GM19043 (cell line): ENCODE results near the gene CERS4.
"Not testable (repeated sequence)": the region's sequence is repeated elsewhere in the genome, so short reads cannot be mapped to it uniquely, and the experiment has no call there.

ENCODE experiments used
- ATAC-seq: cut with Tn5 transposase; IDR thresholded peaks from one replicate; pipeline ENCODE4 v1.9.1; 2021; ENCODE audit warnings: low read depth; ENCODE audit not compliant: unreplicated experiment

The CERS4 gene

DNA sequence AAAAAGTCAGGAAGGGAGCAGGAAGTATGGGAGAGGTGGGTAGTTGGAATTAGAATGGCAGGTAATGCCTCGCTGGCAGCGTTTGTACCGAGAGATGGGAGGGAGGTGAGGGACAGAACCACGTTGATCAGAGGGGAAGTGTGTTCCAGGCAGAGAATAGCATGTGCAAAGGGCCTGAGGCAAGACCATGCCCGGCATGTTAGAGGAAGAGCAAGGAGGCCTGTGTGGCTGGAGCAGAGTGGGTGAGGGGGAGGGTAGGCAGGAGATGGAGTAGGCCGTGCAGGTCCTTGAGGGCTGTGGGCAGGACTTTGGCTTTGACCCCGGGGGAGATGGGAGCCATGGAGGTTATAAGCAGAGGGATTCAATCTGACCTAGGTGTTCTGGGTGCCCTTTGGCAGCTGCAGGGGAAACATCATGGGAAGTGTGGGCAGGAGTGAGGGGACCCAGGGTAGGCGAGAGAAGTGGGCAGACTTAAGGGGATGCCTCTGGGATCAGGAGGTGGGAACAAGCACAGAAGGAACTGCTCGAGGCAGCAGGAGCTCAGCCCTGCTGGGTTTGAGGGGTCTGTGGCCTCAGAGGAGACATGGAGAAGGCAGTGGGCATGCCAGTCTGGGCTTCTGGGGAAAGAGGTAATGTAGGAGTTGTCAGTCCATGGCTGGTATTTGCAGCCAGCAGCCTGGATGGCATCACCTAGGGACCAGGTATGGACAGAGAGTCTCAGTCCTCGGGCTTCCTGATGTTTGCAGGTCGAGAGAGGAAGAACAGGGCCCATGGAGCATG lies 50.2 kb downstream of the CERS4 start:
- ATAC-seq, result no peak

DNA sequence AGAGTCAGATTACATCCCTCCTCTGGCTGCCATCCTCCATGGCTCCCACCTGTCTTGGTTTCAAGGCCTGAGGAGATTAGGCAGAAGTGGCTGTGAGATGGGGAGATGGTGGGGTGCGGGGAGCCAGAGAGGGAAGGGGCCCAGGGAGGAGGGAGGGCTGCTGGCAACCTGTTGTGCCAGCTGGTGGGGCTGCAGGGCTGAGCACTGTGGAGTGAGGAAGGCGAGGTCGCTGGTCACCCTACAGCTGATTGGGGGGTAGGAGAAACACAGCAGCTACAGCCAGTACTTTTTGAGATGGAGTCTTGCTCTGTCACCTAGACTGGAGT lies 50.7 kb downstream of the CERS4 start:
- no peak for ATAC-seq

DNA sequence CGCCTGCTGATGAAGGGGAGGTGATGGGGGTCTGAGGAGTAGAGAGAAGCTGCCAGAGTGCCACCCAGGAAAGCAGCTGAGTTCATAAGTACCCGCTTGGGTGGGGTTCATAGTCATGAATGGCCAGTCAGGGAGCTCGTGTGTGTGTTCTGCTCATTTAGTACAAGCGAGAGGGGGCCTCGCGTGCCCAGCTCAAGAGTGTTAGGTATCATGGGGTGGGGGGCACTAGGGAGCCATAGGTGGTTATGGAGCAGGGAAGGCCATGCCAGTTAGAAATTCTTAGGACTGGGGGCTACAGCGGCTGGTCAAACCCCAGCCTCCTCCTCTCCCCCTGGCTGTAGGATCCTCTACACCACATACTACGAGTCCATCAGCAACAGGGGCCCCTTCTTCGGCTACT lies 52.2 kb downstream of the CERS4 start:
- ATAC-seq, result no peak

DNA sequence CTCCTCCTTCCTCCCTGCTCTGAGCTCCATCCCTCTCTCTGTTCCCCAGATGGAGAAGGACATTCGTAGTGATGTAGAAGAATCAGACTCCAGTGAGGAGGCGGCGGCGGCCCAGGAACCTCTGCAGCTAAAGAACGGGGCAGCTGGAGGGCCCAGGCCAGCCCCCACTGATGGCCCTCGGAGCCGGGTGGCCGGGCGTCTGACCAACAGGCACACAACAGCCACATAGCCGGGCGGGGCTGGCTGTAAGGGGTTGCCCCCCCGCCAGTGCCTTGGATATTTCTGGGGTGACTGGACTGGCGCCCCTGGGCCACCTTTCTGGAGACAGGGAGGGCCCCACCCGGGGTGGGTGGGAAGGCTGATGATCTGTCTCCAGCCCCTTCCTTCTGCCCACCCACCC lies 52.7 kb downstream of the CERS4 start:
- ATAC-seq, result no peak

DNA sequence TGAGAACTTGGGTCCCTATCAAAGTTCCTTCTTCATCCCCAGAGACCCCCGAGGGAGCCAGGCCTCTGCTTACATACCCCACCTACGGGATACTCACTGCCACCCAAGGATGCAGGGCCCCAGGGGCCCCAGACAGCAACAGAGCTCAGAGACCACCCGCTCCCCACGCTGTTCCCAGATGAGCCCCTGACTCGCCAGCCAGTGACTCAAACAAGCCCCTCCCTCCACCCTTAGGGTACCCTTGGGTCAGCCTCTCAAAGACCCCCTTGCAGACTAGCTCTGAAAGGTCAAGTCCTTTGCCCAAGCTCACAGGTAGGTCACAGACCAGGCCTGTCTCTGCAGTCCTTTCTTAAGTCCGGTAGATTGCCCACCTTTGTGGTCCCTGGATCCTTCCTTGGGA lies 53.3 kb downstream of the CERS4 start:
- no peak for ATAC-seq

DNA sequence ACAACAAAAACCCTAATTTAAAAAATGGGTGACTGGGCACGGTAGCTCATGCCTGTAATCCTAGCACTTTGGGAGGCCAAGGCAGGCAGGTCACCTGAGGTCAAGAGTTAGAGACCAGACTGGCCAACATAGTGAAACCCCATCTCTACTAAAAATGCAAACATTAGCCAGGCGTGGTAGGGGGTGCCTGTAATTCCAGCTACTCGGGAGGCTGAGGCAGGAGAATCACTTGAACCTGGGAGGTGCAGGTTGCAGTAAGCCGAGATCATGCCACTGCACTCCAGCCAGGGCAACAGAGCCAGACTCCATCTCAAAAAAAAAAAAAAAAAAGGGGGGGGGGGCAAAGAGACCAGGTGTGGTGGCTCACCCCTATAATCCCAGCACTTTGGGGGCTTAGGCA lies 55.1 kb downstream of the CERS4 start:
- ATAC-seq, result not testable (repeated sequence)

DNA sequence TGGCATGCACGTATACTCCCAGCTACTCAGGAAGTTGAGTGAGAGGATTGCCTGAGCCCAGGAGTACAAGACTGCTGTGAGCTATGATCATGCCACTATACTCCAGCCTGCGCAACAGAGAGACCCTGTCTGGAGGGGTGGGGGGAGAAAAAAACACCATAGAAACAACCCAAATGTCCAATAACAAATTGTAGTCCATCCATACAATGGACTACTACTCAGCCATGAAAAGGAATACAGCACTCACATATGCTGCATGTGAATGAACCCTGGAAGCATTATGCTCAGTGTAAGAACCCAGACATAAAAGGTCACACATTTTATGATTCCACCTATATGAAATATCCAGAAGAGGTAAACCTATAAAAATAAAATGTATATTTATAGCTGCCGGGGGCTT lies 56.7 kb downstream of the CERS4 start:
- no peak for ATAC-seq

DNA sequence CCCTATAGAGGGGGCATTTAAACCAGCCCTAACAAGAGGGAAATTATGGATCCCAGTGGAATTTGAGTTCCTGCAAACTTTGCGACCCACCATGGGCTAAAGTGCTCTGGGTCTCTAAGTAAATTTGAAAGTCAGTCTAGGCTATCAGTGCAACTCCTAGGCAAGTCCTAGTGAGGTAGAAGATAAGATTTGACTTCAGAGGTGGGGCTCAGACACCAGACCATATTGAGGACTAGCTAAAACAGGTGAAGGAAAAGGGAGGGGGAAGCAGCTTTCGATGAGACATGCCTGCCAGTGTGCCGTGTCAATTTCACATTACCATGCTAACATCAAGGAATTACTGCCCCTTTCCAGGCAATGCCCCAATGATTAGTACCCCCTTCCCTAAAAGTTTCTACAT lies 60.6 kb downstream of the CERS4 start:
- ATAC-seq, result no peak

DNA sequence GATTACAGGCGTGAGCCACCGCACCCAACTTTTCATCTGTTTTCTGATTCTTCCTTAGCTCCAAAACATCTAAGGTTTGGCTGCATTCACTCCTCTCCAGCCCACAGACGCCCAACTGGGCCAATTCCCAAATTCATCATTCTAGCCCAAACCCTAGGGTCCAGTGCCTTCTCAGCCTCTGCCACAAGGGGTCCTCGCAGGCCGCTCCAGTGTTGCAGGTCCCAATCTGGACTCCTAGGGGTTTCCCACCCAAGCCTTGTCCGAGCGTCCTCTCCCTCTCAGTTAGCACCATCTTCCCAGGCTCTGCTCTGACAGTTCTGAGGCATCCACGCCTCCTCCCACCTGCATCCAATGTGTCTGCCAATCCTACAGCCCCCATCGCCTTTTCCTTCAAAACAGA lies 67.3 kb downstream of the CERS4 start:
- not testable (repeated sequence) for ATAC-seq

DNA sequence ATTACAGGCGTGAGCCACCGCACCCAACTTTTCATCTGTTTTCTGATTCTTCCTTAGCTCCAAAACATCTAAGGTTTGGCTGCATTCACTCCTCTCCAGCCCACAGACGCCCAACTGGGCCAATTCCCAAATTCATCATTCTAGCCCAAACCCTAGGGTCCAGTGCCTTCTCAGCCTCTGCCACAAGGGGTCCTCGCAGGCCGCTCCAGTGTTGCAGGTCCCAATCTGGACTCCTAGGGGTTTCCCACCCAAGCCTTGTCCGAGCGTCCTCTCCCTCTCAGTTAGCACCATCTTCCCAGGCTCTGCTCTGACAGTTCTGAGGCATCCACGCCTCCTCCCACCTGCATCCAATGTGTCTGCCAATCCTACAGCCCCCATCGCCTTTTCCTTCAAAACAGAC lies 82.2 kb downstream of the CERS4 start:
- ATAC-seq, result not testable (repeated sequence)

DNA sequence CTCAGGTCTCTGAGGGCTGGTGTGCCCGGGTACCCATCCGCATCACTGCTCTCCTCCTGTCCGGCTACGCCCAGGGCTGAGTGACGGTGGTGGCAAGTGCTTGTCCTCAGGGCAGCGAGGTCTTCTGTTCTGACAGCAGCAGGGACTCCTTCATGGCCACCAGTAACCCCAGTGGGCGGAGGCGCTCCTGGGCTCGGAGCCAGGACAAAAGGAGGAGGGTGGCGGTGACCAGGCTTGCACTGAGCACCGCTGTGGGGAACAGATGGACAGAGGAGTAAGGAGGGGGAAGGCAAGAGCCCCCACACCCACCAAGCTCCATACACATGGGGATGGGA lies 93.2 kb downstream of the CERS4 start:
- ATAC-seq, result no peak

DNA sequence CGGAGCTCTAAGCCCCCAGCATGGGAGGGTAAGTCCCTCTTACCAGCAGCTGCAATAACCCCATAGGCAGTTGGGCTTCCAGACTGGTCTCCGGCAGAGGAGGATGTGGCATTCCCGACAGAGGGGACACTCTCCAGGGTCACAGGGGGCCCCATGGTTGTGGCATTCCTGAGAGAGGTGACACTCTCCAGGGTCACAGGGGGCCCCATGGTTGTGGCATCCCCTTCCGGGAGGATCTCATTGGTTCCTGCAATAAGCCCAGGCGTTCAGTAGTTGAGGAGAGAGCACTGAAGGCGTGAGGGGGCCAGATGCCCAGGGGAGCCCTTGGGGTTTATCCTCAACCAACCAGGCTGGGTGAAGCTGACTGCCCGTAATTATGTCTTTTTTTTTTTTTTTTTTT lies 93.6 kb downstream of the CERS4 start:
- ATAC-seq, result no peak

DNA sequence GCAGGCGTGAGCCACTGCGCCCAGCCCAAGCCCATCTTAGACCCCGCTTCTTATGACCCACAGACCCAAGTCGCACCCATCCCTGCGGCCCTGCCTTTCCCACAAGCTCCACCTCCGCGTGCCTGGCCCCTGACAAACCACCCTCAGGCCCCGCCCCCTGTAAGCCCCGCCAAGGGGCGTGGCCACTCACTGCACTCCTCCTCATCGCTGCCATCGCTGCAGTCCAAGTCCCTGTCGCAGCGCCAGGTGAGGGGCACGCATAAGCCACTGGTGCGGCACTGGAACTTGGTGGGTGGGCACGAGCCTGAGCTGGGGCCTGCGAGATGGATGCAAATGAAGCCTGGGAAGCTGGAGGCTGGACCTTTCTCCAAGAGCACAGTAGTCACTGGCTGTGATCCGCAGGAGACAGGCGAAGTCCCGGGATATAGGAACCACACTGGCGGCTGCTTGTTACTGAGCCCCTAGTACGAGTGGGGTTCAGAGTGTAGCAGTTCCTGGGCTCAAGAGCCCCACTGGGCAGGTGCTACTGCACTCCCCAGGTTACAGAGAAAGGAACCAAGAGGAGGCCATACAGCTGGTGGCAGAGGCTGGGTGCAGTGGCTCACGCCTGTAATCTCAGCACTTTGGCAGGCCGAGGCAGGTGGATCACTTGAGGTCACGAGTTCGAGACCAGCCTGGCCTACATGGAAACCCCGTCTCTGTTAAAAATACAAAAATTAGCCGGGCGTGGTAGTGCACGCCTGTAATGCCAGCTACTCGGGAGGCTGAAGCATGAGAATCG lies 95.9 kb downstream of the CERS4 start:
- ATAC-seq, result no peak

DNA sequence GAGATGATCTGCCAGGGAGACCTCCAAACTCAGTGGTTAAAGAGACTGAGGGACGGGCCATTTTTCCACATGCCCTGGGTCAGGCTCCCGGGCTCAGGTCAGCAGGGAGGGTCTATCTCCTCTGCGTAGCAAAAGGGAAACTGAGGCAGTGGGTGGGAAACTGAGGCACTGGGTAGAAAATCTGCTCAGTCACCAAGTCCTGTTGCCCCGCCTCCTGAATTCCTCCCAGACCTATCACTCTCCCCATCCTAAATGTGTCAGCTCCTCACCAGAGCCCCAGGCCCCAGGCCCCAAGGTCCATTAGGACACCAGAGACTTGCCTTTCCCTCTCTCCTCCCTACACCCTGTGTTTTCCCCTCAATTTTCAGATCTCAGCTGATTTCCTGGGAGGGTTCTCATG lies 96.6 kb downstream of the CERS4 start:
- ATAC-seq, result no peak

DNA sequence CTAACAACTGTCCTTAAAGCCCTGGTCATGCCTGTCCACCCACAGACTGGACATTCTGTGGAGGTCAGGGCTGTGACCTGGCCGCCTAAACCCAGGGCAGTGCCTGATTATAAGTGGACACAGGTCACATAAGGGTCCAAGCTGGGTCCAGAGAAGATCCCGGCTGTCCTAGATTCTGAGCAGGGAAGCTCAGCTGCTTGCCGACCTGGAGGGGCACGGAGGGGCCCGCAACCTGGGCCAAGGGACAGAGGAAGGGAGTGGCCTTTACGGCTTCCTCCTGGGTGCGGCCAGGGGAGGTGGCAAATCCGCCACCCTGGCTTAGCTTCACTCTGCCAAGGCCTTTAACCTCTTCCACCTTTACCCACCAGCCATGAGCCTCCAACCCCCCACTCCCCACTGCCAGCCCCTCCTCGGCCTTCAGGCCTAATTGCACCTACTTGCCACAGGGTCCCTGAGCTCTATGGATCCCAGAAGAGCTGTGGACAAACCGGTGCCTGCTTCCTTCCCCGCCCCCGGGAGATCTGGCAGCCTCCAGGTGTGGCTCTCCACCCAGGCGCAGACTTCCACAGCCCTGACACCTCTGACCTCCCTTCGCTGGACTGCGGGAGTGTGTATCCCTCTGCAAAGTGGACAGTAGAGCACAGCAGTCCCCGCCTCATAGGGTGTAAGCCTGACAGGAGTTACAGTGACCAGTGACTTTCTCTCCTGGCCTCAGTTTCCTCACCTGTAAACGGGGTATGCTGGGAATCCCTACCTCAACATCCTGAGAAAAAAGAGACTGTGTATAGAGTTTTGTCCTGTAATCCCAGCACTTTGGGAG lies 97.3 kb downstream of the CERS4 start:
- no peak for ATAC-seq

DNA sequence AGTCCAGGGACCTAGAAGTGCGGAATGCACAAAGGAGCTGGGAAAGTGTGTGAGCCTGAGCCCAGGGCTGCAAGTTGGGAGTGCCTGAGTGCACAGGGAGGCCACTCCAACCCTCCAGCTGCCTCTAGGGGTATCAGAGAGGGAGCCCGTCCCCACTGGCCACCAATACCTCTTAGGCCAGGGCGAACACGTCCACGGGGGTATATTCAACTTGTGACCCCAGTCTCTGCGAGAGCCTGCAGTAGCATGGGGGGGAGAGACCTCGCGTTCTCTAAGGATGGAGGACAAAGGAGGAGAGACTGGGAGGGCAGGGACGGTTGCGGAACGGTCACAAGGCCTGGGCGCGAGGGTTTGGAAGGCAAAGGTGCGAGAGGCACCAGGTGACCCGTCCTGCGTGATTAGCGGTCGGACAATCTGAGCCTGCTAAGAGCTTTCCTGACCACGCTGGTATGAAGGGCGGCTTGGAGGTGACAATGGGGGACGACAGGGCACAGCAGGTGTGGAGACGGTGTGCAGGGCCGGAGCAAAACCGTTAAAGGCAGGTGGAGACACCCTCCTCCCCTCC lies 98.3 kb downstream of the CERS4 start:
- no peak for ATAC-seq

DNA sequence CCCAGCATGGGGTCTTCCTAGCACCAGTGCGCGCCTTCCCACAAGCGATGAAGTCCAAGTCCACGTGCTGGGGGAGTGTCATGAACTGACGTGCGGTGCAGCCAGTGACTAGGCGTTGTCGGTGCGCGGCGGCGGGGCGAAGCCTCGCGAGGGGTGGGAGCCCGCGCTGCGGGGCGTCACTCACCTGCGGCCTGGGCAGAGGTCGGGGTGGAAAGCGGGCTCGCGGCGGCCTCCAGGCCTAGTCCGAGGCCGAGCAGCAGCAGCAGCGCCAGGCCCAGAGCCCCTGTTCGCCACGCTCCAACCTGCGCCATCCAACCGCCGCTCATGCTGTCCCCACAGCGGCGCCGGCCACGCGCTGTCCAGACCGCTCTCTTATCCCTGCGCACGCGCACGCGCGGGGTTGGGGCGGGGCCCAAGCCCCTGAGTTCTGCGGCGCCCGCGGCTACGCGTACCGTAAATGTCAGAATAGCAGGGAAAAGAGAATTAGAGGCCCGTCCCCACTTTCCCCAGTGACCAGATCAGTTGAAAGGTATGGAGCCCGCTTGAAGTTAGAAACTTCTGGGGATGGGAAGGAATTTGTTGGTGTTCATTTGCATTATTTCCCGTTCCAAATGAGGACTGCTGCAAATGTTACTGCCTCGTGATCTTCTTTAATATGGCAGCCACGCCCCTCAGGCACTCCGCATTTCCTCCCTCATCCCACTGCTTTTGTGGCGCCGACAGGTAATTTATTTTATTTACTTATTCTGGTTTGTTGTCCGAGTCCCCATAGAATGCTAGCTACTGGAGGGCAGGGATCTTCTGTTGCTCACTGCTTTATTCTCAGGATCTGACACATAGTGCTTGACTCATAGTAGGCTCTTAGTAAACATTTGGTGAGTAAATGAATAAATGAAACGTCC lies 99.0 kb downstream of the CERS4 start, which contains the start of gene CD320:
Gene CD320 (minus strand): TSS at position 394 of the 902 bp plus-strand sequence. CDS start 68 bp downstream, at position 326.
- ATAC-seq, result peak; percentile 82

DNA sequence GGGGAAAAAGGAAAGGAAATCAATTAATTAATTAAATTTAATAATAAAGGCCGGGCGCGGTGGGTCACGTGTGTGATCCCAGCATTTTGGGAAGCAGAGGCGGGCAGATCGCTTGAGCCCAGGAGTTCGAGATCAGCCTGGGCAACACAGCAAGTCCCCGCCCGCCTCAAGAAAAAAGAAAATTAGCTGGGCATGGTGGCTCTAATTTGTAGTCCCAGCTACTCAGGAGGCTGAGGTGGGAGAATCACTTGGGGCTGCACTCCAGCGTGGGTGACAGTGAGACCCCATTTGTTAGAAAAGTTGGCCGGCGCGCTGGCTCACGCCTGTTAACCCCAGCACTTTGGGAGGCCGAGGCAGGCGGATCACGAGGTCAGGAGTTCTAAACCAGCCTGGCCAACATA lies 99.7 kb downstream of the CERS4 start:
- ATAC-seq, result no peak

DNA sequence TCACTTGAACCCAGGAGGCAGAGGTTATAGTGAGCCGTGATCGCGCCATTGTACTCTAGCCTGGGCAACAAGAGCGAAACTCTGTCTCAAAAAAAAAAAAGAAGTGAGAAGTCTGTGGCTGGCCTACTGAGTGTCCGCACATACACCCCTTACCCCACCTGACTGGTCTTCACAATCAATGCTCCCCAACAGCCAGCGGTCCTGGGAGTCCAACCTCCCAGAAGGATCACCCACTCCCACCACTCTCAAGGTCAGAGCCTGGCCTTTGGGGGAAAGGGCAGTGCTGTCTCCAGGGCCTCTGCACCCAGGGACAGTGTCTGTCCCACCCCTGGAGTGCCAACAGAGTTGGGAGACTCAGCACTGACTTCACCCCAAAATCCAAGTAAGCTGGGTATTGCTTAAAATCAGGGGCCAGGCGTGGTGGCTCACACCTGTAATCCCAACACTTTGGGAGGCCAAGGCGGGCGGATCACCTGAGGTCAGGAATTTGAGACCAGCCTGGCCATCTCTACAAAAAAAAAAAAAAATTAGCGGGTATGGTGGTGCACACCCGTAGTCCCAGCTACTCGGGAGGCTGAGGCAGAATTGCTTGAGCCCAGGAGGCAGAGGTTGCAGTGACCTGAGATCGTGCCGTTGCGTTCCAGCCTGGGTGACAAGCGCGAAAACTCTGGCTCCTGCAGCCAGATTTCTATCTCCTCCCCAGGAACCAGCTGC lies 101.3 kb downstream of the CERS4 start:
- ATAC-seq, result no peak
